AG20443 (cell line): Measurements from ENCODE around the gene B4GALNT3.
A peak's percentile ranks its signal among the peaks of the same experiment; 100 is the strongest.
"Not testable (repeated sequence)": the region's sequence is repeated elsewhere in the genome, so short reads cannot be mapped to it uniquely, and the experiment has no call there.

ENCODE experiments used
- DNase-seq: peaks from one replicate; pipeline ENCODE4 v3.0.0; 2012; ENCODE audit warnings: low spot score, mixed read lengths

Gene B4GALNT3

DNA sequence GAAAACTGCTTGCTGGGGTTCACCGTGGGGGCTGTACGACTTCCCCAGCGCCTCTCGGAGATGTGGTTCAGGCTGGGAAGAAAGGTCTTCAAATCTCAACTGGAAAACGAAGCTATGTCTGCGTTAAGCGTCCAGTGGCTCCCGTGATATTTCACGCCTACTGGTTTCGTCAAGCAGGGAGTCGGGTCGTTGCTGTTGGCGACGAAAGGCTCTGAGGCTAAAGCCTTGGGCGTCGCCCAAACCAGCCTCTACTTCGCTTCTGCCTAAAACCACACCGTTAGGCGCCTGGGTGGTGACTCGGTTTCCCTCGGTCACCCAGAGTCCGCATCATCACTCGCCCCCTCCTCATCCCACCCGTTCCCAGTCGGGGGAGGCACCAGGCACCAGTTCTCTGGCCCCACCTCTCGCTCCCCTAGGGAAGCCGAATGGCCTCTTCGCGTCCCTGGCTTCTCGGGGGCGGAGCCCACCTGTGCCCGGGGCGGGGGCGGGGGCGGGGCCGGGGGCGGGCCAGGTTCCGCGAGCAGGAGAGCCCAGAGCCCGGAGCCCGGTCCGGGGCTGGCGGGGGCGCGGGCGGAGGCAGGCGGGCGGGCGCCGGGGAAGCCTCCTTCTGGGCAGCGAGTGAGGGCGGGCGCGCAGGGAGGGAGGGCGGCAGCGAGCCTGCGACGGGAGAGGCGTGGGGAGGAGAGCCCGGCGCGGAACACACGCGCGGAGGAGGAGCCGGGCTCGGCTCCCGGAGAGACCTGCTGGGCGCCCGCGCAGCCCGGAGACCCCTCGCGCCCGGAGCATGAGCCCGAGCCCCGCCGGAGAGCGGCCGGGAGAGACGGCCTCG, at the start of gene B4GALNT3:
Gene B4GALNT3, plus strand, starts transcription at position 510 of the 829 bp plus-strand sequence. CDS start 438 bp downstream, outside the sequence.
- DNase-seq = peak; percentile 79

DNA sequence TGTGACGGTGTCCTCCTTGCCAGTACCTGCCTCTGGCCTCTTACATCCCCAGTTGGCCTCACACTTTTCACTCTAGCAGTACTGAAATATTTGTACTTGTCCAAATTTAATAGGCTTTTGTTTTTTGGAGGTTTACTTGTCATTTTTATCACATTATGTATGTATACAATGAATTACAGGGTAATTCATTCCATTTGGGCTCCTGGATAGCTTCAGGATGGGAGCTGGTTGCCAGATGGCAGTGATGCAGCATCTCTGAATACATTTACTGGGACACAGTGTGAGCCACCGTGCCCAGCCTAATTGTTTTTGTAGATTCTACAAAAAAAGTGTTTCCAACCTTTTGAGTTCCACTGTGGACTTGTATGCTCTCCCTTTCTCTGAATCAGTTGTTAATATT, 44.9 kb upstream of the B4GALNT3 start:
- no peak for DNase-seq

DNA sequence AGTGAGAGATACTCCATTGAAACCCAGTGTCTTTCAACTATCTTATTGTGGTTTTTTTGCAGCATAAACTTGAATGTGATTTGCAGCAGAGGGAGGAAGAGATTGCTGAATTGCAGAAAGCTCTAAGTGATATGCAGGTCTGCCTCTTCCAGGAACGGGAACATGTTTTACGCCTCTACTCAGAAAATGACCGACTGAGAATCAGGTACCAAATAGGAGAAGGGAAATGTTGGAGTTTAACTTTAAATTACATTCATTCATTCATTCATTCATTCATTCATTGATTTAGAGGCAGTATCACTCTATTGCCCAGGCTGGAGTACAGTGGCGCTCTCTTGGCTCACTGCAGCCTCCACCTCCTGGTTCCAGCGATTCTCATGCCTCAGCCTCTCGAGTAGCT, 41.3 kb upstream of the B4GALNT3 start:
- DNase-seq = no peak

DNA sequence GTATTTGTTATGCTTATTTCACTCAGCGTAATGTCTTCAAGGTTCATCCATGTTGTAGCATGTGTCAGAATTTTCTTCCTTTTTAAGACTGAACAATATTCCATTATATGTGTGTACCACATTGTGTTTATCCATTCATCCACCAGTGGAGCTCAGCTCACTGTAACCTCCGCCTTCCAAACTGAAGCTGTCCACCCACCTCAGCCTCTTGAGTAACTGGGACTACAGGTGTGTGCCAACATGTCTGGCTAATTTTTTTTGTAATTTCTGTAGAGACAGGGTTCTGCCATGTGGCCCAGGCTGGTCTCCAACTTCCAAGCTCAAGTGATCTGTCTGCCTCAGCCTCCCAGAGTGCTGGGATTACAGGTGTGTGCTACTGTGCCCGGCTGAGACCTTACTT, 37.2 kb upstream of the B4GALNT3 start:
- no peak for DNase-seq

DNA sequence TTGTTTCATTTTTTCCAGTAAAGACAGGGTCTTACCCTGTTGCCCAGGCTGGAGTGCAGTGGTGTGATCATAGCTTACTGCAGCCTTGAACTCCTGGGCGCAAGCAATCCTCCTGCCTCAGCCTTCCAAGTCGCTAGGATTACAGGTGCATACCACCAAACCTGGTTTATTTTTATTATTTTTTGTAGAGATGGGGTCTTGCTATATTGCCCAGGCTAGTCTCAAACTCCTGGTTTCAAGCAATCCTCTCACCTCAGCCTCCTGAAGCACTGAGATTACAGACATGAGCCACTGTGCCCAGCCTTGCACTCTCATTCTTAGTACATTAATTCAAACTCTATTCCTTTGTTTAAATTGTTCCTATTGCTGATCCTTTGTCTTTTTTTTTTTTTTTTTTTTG, 24.0 kb upstream of the B4GALNT3 start:
- DNase-seq = not testable (repeated sequence)

DNA sequence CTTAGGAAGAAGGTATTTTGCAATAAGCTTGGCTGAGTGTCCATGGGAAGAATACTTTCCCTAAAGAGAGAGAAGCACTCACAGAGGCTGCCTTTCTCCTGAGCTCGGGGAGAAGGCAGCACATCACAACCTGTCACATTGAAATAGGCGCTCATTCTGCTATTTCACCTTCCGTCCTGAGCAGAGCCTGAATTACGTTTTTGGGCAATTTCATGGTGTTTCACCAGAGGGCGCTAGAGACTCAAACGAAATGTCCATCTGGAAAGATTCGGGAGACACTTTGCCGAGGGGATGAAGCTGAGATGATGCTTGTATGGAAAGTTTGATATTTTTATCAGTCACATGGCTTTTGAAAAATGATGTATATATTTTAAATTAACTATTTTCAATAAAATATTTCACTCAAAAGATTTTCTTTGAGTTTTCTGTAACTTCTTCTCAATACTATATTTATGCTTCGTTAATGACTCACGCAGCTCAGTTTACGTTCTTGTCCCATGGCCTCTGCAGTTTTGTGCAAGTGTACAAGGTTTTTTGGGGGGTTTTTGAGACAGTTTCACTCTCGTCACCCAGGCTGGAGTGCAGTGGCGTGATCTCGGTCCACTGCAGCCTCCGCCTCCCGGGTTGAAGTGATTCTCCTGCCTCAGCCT, 17.4 kb upstream of the B4GALNT3 start:
- peak; percentile 74 for DNase-seq

DNA sequence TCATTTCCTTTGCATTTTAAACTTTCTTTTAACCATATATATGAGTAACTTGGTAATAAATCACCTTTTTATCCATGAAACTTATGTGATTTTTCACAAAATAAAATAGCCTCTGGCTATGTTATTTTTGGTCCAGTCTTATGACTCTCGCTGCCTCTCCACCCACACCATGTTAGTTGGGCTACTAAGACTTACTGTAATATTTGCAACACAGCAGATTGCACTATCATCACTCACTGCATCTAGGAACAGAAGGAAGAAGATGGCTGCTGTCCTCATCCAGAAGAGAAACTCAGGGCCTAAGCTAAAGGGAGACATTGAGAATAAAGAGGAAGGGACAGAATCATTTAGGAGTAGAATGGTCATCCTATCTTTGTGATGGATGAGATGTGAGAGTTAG, 12.6 kb upstream of the B4GALNT3 start:
- no peak for DNase-seq

DNA sequence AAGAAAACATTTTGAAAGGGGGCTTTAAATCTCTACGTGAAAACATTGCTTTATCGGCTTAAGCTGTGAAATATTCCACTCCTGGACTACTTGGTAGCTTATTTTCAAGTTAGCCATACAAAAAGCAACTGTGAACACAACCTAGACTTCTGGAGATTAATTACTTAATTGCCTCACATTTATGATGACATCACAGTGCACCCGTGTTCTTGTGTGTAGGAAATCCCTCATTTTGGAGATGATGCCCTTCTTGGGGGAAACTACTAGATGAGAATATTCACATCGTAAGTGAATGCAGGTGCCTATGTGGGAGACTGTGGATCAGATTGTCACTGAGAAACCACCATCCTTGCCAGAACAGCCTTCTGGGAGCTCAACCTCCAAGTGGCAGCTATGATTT, 10.5 kb upstream of the B4GALNT3 start:
- DNase-seq = no peak

DNA sequence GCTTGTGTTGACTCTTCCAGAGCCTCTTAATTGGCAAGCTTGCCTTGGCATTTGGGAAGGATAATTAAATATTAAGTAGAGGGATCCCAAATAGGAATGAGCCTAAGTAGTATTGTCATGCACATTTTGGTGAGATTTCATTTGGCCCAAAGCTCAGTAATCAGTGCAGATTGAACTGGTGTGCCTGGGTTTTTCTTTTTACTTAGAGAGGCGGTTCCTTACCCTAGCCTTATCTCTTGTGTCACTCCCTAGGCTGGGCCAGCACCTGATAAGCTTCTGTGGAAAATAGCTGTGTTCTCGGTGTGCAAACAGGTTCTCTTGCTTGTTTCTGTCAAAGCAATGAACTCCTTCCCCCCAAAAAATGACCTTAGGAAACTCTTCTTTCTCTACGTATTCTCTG, 9.3 kb upstream of the B4GALNT3 start:
- no peak for DNase-seq

DNA sequence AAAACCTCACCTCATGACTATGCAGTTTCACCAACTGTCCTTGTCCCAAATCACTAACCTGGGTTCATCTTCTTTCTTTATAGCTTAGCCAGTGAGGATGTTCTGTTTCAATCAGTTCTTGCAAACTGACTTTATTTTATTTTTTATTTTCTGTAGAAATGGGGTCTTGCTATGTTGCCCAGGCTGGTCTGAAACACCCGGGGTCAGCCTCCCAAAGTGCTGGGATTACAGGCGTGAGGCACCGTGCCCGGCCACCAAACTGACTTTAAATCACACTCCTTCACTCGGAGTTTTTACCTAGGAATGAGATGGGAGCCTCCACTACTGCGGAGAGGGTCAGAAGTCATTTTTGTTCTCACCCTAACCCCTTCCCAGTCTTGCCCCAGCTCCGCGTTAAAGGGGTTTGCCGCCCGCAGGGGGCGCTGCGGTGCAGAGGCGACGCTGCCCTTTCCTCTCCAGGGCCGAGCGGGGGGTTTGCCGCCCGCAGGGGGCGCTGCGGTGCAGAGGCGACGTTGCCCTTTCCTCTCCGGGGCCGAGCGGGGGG, 7.0 kb upstream of the B4GALNT3 start:
- no peak for DNase-seq

DNA sequence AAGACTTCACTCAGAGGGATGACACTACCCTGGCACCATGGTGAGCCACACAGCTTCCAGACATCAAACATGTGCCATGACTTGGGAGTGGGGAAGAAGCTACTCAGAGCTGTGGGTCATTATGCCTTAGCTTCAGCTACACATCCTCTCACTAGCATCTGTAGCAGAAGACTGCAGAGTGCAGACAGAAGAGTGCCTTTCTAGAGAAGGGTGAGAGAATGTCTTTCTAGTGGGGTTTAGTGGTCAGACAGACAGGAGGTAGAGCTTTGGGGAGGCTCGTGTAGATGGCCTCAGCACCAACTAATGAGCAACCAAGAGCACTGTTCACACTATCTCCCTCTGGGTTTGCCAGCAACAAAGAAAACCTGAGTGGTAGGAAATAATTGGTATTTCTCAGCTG, 4.9 kb upstream of the B4GALNT3 start:
- DNase-seq = no peak

DNA sequence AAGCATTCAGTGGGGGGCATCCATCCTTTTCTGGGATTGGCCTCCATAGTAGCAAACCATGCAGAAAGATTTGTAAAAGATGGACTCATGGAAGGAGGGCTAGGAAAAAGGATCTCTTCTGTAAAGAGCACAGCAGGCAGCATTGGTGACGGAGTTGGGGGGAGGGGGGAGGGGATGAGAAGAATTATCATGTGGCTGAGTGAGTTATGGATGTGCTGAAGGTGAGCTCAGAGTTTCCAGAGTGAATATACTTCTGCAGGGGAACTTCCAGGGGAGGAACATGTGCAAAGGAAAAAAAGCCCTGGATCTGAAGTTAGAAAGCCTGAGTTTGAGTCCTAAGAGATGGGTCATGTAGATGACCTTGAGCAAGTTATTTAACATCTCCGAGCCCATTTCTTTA, 3.9 kb upstream of the B4GALNT3 start:
- no peak for DNase-seq

DNA sequence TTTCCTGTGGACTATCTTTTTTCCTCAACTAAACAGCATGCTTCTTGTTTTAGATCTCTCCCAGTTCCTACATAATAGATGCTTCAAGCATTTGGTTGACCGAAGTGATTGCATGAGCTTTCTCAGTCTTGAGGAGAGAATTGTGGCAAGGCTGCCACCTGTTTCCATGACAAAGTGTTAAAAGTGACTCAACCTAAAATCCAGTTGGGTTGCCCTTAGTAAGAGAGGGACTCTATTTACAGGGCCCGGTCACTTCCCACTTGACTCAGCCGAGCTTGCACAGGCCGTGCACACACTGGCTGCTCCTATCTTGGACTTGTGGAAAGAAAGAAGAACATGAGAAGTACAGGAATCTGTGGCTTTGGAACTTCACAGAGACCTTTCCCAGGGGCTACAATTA, 2.1 kb upstream of the B4GALNT3 start:
- DNase-seq = no peak

DNA sequence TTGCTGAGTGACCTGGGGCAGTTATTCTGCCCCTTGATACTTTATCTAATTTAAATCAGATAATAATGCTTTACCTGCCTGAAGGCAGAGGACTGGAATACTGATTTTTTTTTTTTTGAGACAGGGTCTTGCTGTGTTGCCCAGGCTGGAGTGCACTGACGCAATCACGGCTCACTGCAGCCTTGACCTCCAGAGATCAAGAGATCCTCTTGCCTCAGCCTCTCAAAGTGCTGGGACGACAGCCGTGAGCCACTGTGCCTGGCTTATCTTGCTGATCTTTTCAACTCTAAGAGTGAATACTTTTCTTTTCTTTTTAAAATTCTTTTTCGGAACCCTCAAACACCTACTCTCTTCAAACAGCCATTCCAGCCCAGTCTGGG, 699 bp upstream of the B4GALNT3 start:
- DNase-seq = no peak

DNA sequence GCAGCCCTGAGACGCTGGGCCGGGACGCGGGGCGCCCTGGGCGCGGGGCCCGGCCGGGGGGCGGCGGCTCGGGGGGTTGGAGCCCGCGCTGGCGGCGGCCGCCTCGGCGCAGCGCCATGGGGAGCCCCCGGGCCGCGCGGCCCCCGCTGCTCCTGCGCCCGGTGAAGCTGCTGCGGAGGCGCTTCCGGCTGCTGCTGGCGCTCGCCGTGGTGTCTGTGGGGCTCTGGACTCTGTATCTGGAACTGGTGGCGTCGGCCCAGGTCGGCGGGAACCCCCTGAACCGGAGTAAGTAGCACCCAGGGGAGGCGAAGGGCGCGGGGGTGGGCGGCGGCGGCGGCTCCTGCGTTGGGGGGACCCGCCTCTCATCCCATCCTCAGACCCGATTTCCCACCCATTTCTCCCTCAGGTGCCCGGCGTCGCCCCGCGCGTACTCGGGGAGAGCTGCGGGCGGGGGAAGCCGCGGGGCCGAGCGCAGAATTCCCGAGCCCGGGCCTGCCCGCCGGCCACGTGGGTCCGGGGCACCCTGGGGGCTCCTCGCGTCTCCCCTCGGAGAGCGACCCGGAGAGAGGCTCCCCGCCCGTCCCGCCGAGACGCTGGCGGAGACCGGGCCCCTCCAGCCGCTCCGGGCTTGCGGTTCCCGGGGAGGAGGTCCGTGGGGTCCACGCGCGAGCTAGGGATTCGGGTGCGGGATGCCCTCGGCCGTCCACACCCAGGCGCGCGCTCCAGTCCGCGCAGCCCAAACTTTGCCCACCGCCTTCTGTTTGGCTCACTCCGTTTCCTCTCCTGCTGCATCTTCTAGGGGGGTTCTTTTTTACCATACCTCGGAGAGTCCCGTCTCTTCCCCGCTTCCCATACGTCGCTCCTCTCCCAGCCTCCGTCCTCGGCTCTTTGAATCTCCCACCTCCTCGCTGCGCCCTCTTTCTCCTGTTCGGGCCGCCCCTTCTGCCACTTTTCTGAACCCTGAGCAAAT, 807 bp downstream of the B4GALNT3 start:
- DNase-seq = peak; percentile 57

DNA sequence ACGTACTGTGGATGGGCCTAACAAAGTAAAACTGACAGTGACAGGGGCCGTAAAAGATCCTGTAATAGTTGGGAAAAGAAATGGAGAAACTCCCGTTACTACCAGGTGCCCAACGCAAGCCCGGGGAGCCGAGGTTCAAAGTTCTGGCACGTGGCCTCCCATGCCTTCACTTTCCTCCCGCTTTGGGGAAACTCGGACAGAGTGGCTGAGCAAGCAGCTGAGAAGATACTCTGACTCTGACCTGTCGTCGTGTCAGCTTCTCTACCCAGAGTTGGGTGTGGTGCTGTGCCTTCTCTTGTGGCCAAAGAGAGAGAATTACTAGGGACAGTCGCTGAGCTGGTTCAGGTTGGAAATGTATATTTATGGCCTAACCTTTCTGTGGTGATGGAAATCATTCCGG, 1.7 kb downstream of the B4GALNT3 start:
- DNase-seq = no peak

DNA sequence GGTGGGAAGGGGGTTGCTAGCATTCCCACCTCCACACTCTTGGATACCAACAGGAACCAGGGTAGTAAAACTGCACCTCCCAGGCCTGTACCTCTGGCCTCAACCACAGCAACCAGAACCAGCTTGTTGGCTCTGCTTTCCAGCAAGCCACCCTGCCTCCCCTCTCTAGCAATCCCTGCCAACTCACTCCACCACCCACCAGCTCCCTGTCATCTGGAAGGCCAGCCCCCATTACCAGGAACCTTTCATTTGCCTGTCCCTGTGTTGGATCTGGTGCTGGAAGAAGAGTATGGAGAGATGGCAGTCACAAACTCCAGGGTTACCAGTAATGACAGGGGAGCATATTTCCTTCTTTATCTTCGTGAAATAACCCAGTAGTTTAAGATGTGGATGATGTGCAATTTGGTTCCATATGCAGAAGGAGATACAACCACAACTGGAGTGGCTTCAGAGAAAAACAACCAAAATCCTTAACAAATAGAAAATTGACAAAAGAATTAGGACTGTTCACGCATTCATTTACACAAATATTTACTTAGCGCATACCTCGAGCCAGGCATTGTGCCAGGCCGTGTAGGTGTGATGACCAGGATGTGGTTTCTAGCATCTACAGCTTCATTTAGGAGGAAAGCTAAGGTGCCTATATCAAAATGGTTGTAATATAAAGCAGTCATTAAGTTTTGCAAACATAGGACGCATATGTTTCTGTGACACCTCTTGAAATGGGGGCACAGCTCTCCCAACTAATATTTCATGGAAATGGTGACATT, 3.4 kb downstream of the B4GALNT3 start:
- DNase-seq = no peak

DNA sequence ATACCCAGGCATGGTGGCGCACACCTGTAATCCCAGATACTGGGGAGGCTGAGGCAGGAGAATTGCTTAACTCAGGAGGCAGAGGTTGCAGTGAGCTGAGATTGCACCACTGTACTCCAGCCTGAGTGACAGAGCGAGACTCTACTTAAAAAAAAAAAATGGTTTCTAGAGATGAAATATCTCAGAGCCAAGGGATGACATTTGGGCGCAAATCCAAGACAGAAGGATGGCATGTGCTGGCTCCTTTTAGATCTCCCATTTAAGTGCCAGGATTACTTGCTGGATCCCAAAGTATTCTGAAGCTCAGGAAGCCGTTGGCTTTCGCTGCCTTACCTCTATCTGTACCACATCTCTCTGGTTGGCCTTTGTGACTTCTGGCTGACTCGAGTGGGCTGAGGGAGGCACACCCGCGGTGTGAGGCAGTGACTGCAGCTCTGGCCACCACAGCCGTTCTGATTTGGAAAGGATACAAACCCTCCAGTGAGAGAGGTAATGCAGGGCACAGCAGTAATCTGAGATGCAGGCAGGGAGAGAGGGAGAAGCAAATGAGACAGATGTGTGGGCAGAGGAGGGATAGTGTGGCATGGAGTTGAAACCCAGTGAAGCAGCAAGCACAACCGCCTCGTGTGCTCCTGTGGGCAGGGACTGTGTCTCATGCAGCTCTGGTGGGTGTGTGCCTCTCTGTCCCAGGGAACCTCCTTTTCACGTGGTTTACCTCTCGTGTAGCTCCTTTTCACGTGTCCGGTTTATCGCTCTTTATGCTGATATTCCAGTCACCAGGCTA, 4.9 kb downstream of the B4GALNT3 start:
- no peak for DNase-seq

DNA sequence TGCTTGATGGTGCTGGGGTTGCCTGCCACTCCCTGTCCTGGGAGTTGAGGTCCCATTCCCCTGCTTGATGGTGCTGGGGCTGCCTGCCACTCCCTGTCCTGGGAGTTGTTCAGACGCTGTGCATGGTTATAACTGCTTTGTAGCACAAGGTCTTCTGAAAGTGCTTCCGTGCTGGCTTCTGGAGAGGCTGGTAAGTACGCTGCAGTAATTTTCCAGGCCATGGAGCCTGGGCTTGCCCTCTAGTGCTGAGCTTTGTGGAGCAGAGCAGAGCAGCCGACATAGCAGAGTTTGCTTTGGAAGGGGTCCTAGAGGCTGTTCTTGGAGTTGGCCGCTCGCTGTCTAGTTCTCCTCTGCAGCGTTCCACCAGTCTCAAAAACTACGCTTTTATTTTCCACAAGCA, 6.3 kb downstream of the B4GALNT3 start:
- DNase-seq = no peak

DNA sequence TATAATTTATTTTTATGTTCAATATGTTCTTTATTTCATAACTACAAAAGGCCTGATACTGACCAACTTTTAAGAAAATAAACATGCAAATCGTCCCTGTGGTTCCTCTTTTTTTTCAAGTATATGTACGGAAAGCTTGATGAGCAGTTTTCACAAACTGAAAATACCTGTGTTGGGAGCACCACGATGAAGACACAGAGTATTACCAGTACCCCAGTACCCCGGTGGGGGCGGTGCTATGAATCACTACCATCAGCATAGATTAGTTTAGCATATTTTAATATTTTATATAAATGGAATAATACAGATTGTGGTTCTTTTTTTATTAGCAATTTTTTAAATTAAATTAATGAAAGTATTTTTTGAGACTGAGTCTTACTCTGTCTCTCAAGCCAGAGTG, 7.0 kb downstream of the B4GALNT3 start:
- no peak for DNase-seq

DNA sequence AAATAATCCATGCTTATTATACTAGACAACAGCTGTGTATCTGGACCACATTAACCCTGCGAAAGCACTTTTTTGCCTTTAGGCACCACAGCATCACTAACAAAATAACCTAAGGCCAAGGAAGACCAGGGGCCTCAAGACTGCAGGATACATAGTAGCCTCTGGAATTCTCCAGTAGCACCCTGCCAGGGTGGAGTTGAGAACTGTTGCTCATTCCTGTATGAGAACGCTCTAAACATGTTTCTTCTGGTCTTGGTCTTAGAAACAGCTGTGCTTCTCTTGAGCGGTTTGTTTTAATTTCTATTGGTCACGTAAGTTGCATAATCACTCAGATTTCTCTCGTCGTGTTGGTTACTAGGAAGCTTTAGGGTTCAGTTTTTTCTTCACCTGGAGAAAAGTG, 7.9 kb downstream of the B4GALNT3 start:
- DNase-seq = no peak
